Measurements from ENCODE around the gene REC114. TPM values are rescaled to one million over a fixed set of nuclear protein-coding genes. Genes with fewer than 3 reads are reported as not detected.

REC114 gene
- total and polyA plus RNA-seq, 2 of the 8 experiments (the other 6 are each of a cell fraction or from before 2014, with no cell fraction given) = 0.12 TPM; not detected in 1

GRCh38 chr15:73569361-73569760 is 126.4 kb downstream of the REC114 start:
- H2AK5ac ChIP-seq (ENCODE audit: low read depth, low read length) = no peak overlapping the region
- ChIA-PET CTCF (ENCODE audit: partially characterized antibody) (interaction anchor here (0.7 to 2.4 kb wide), 17 partner anchors 9 to 263 kb away, joined by 3 to 8 read pairs (median 4); no protein-coding TSS in a partner anchor), POLR2A (ENCODE audit: partially characterized antibody) (no interaction called here)
- no peak overlapping the region for H3K4me2 ChIP-seq (ENCODE audit: insufficient read depth in 1 of 2, low read depth in 2 of 2, low read length in 2 of 2)
- H2BK12ac ChIP-seq (ENCODE audit: low read depth, low read length) = no peak overlapping the region
- H3K79me2 ChIP-seq (ENCODE audit: control insufficient read depth in 1 of 2, insufficient read depth in 2 of 2, low read length in 2 of 2) = no peaks in the 10 kb centered on the region
- H3K23ac ChIP-seq (ENCODE audit: insufficient read length) = no peak overlapping the region
- H3K56ac ChIP-seq (replicated peaks; ENCODE audit: insufficient read length, low read depth, low read length) = no peak overlapping the region
- no peak overlapping the region for H4K91ac ChIP-seq (replicated peaks; ENCODE audit: insufficient read length, low read length)
- H4K8ac ChIP-seq (ENCODE audit: extremely low read depth, insufficient read depth, low read length) = no peak overlapping the region
- WGBS, 2 experiments (ENCODE audit: extremely low coverage in 1 of 2, insufficient coverage in 1 of 2, insufficient read length in 1 of 2, insufficient replicate concordance in 2 of 2, low coverage in 1 of 2, low lambda C conversion rate in 2 of 2, missing lambda C conversion rate in 1 of 2) = 96% methylated on average over 3 of the region's 3 CpGs; no CpG with 5 or more reads in 1 of the 2 experiments
- H3K9me3 ChIP-seq (ENCODE audit: insufficient read depth in 2 of 2, low read depth in 1 of 2, low read length in 1 of 2) = no peaks in the 10 kb centered on the region
- no peak overlapping the region for H3K18ac ChIP-seq (ENCODE audit: extremely low read depth, low read length)
- H2BK120ac ChIP-seq (replicated peaks; ENCODE audit: low read depth, low read length) = no peak overlapping the region
- H3K4me3 ChIP-seq (ENCODE audit: extremely low read depth in 1 of 4, insufficient read depth in 2 of 4, low read depth in 3 of 4, low read length in 4 of 4) = no peak overlapping the region
- no peak overlapping the region for H2BK15ac ChIP-seq (ENCODE audit: low read length)
- no peak overlapping the region for H3K27ac ChIP-seq (ENCODE audit: low read depth, low read length)
- no peak overlapping the region for H3K4ac ChIP-seq (replicated peaks; ENCODE audit: insufficient read length, low read depth, low read length)
- no peak overlapping the region for H3K14ac ChIP-seq (ENCODE audit: insufficient read length)
- H3K79me1 ChIP-seq (ENCODE audit: low read depth, low read length) = no peaks in the 10 kb centered on the region; the same call in 1 of the 2 replicates
- DNase-seq (ENCODE audit: low read depth in 1 of 2, low spot score in 2 of 2) = no peak
- no peak for FAIRE-seq
- H3K4me1 ChIP-seq (replicated peaks in 1 of 4; ENCODE audit: control insufficient read depth in 3 of 4, insufficient read depth in 4 of 4, low read length in 3 of 4) = no peaks in the 10 kb centered on the region
- H4K5ac ChIP-seq (ENCODE audit: insufficient read length, low read depth, low read length) = no peak overlapping the region
- no peaks in the 10 kb centered on the region for H3K23me2 ChIP-seq (ENCODE audit: low read depth, low read length)
- H3K27me3 ChIP-seq (replicated peaks in 1 of 4; ENCODE audit: control insufficient read depth in 3 of 4, extremely low read depth in 1 of 4, insufficient read depth in 3 of 4, low read length in 3 of 4) = no peaks in the 10 kb centered on the region
- no peak overlapping the region for H3K9ac ChIP-seq (replicated peaks in 1 of 4; ENCODE audit: extremely low read depth in 1 of 4, low read depth in 3 of 4, low read length in 3 of 4)
- no peak overlapping the region for H2BK5ac ChIP-seq (ENCODE audit: low read depth, low read length)
- peaks cover 23 to 61% (median 42%) of the 10 kb centered on the region in 4 experiments for H3K36me3 ChIP-seq (ENCODE audit: control insufficient read depth in 2 of 4, insufficient read depth in 4 of 4, low read length in 3 of 4)
- H4K20me1 ChIP-seq (replicated peaks in 1 of 2; ENCODE audit: control insufficient read depth in 1 of 2, insufficient read depth in 2 of 2, low read length in 2 of 2) = peaks cover 3 to 4% of the 10 kb centered on the region in 2 experiments
- TF ChIP-seq RAD21 (IDR thresholded peaks at IDR 0.05 in 1 of 2, conservative IDR thresholded peaks at IDR 0.05 in 1 of 2; ENCODE audit: low read depth in 2 of 2, low read length in 2 of 2) = peak; percentile 15 to 16; a peak in 1 of 4 replicates
- TF ChIP-seq SP4 (IDR thresholded peaks at IDR 0.05; ENCODE audit: low read length) = no peak
- H2BK20ac ChIP-seq (ENCODE audit: low read length) = no peak overlapping the region
- no peak overlapping the region for H2AFZ ChIP-seq (ENCODE audit: low read length)
